Measurements from ENCODE around the gene GLRA1.
"Not testable (repeated sequence)": the region's sequence is repeated elsewhere in the genome, so short reads cannot be mapped to it uniquely, and the experiment has no call there.

GLRA1 gene

GRCh38 chr5:151912360-151912759 is 12.3 kb downstream of the GLRA1 start:
- no peak for DNase-seq

- no peak for DNase-seq
Measured at GRCh38 chr5:151911011-151911410, 13.6 kb downstream of the GLRA1 start.

- DNase-seq, result no peak
Measured at GRCh38 chr5:151909628-151910027, 15.0 kb downstream of the GLRA1 start.

GRCh38 chr5:151906246-151906645 is 18.4 kb downstream of the GLRA1 start:
- DNase-seq, result no peak

- no peak for DNase-seq
Measured at GRCh38 chr5:151905557-151905961, 19.1 kb downstream of the GLRA1 start.

GRCh38 chr5:151904909-151905308 is 19.7 kb downstream of the GLRA1 start:
- no peak for DNase-seq

- DNase-seq, result no peak
Measured at GRCh38 chr5:151904127-151904526, 20.5 kb downstream of the GLRA1 start.

- no peak for DNase-seq
Measured at GRCh38 chr5:151903243-151903653, 21.4 kb downstream of the GLRA1 start.

GRCh38 chr5:151902215-151902614 is 22.4 kb downstream of the GLRA1 start:
- DNase-seq, result no peak

- DNase-seq, result no peak
Measured at GRCh38 chr5:151901611-151902010, 23.0 kb downstream of the GLRA1 start.

GRCh38 chr5:151900891-151901290 is 23.8 kb downstream of the GLRA1 start:
- DNase-seq, result no peak

GRCh38 chr5:151899399-151899798 is 25.3 kb downstream of the GLRA1 start:
- DNase-seq, result no peak

- DNase-seq, result no peak
Measured at GRCh38 chr5:151897896-151898295, 26.8 kb downstream of the GLRA1 start.

GRCh38 chr5:151897020-151897552 is 27.6 kb downstream of the GLRA1 start:
- DNase-seq, result no peak

GRCh38 chr5:151896031-151896691 is 28.5 kb downstream of the GLRA1 start:
- DNase-seq, result no peak

GRCh38 chr5:151895660-151896030 is 29.0 kb downstream of the GLRA1 start:
- DNase-seq, result no peak

GRCh38 chr5:151893485-151893884 is 31.2 kb downstream of the GLRA1 start:
- not testable (repeated sequence) for DNase-seq

GRCh38 chr5:151892393-151892792 is 32.3 kb downstream of the GLRA1 start:
- peak; percentile 63 for DNase-seq

- no peak for DNase-seq
Measured at GRCh38 chr5:151890299-151890698, 34.4 kb downstream of the GLRA1 start.

GRCh38 chr5:151889614-151890013 is 35.0 kb downstream of the GLRA1 start:
- no peak for DNase-seq

GRCh38 chr5:151886546-151887275 is 37.9 kb downstream of the GLRA1 start:
- DNase-seq, result no peak

- DNase-seq, result no peak
Measured at GRCh38 chr5:151885138-151885908, 39.3 kb downstream of the GLRA1 start.

- DNase-seq, result no peak
Measured at GRCh38 chr5:151881621-151882225, 42.9 kb downstream of the GLRA1 start.

All from NCI-H510A treated with DMSO at 0.1 percent for 48 hours (cell line).